TTC549 (cell line): ENCODE results near the gene PSMB5.

ENCODE experiments used
- FAIRE-seq: peaks from 2 replicates; lab custom pipeline; 2012; peaks lifted over from hg19 to GRCh38; lab: Jason Lieb, UNC

PSMB5 gene

GRCh38 chr14:23043754-23044153, 9.1 kb upstream of the PSMB5 start:
- FAIRE-seq, result no peak

GRCh38 chr14:23043145-23043544, 8.4 kb upstream of the PSMB5 start:
- FAIRE-seq, result no peak

GRCh38 chr14:23042162-23042965, 7.7 kb upstream of the PSMB5 start, which contains the start of gene PSMB11:
Gene PSMB11, plus strand, starts transcription at chr14:23042212. Its CDS starts 14 bp downstream, at chr14:23042226.
- no peak for FAIRE-seq

- FAIRE-seq, result no peak
These were observed 7.0 kb upstream of the PSMB5 start for GRCh38 chr14:23041729-23042128.

GRCh38 chr14:23040100-23040499, 5.4 kb upstream of the PSMB5 start:
- FAIRE-seq, result no peak

GRCh38 chr14:23035303-23036144, 824 bp upstream of the PSMB5 start:
- no peak for FAIRE-seq

GRCh38 chr14:23033801-23034497, 751 bp downstream of the PSMB5 start:
- FAIRE-seq, result no peak

GRCh38 chr14:23033251-23033727, 1.4 kb downstream of the PSMB5 start:
- FAIRE-seq, result no peak

- FAIRE-seq, result no peak
These were observed 3.8 kb downstream of the PSMB5 start for GRCh38 chr14:23030936-23031335.

GRCh38 chr14:23028799-23029198, 5.9 kb downstream of the PSMB5 start:
- no peak for FAIRE-seq

GRCh38 chr14:23025151-23025814, 9.4 kb downstream of the PSMB5 start:
- no peak for FAIRE-seq

GRCh38 chr14:23024612-23025075, 10.1 kb downstream of the PSMB5 start:
- no peak for FAIRE-seq

- no peak for FAIRE-seq
These were observed 10.9 kb downstream of the PSMB5 start for GRCh38 chr14:23023795-23024152.

GRCh38 chr14:23023022-23023794, 11.5 kb downstream of the PSMB5 start:
- no peak for FAIRE-seq

GRCh38 chr14:23021889-23022442, 12.7 kb downstream of the PSMB5 start:
- FAIRE-seq, result no peak

GRCh38 chr14:23021434-23021833, 13.3 kb downstream of the PSMB5 start:
- FAIRE-seq, result no peak

- FAIRE-seq, result no peak
These were observed 14.3 kb downstream of the PSMB5 start for GRCh38 chr14:23020143-23021128.

GRCh38 chr14:23018107-23018506, 16.6 kb downstream of the PSMB5 start:
- FAIRE-seq, result no peak

- no peak for FAIRE-seq
These were observed 17.6 kb downstream of the PSMB5 start for GRCh38 chr14:23017091-23017490.

GRCh38 chr14:23015618-23016017, 19.1 kb downstream of the PSMB5 start:
- no peak for FAIRE-seq
